Stimulated activated CD8-positive, alpha-beta memory T cell treated with anti-CD3 and anti-CD28 coated beads, Interleukin-7, amount 100 ng/mL, for 4 hours (primary cell): ENCODE data around the gene STRBP.
"Not testable (repeated sequence)": the region's sequence is repeated elsewhere in the genome, so short reads cannot be mapped to it uniquely, and the experiment has no call there.

ENCODE experiments used
- DNase-seq, 2 donors: peaks; one replicate each; pipeline ENCODE4 v3.0.0-alpha.2; 2020; ENCODE audit warnings: low read depth in 2 of 2

The STRBP gene

DNA sequence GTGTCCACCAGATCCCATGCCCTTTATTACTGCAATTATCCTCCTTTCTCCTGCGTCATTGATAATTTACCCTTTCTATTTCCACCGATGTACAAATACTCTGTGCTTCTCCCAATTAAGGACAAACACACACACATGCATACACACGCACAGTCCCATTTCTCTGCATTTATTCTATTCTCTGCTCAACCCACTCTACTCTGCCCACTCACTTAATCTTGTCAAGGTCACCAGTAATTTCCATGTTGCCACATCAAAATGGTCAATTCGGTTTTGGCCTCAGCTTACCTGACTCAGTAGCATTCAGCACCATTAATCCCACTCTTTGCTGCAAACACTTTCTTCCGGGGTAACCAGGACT lies 14.6 kb upstream of the STRBP start:
- DNase-seq: no peak

DNA sequence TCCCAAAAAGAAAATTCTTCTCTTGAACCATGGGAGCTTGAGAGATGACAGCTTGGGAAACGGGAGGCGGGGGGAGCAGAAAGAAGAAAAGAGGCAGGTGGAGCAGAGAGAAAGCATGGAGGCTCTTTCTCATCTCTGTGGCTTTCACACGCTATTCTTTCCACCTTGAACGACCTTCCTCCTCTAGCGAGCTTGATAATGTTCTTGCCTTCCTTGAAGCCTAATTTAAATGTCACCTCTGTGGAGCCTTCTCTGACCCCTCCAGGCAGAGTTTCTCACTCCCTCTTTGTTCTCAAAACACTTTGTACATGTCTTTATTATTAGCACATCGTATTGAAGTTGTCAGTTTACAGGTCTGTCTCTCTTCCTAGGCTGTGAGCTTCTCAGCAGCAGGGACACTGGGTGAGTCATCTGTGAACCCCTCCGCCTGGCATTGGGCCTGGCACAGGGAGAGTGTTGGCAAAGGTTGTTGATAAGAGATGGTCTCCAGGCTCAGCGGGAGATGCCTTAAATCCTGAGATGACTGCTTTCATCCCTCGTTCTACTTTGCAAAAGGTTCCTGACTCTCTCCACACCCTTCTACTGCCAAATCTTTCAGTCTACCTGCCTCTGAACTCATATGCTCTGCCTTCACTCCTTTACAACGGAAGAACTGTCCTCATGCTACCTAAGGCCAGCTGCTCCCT lies 14.1 kb upstream of the STRBP start:
- no peak for DNase-seq

DNA sequence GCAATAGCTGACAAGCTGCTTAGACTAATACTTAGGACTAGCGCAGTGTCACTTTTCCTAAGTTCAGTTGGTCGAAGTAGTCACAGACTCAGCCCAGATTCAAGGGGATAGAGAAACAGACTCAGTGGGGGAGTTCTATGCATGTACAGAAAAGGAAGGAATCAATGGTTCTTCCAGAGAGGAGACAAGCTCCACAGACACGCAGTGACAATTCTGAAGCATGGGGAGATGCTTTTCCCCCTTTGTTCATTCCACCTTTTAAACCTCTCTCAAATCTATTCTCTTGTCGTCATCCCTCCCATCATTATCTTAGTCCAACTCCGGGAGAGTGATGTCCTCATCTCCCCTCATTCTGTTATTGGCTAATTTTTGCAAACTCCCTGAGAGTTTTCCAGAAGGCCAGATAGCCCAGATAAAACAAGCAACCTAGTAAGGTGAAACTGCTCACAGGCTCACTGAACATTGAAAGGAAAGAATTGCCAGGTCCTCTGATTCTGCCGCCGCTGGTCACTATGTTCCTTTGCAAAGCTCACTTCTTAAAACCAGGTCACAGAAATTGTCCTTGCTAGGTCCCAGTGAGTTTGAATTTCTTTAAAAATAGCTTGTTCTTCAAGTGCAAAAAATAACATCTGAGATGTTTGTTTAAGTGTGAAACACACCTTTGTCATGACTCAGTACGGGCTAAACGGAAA lies 13.4 kb upstream of the STRBP start:
- no peak for DNase-seq

DNA sequence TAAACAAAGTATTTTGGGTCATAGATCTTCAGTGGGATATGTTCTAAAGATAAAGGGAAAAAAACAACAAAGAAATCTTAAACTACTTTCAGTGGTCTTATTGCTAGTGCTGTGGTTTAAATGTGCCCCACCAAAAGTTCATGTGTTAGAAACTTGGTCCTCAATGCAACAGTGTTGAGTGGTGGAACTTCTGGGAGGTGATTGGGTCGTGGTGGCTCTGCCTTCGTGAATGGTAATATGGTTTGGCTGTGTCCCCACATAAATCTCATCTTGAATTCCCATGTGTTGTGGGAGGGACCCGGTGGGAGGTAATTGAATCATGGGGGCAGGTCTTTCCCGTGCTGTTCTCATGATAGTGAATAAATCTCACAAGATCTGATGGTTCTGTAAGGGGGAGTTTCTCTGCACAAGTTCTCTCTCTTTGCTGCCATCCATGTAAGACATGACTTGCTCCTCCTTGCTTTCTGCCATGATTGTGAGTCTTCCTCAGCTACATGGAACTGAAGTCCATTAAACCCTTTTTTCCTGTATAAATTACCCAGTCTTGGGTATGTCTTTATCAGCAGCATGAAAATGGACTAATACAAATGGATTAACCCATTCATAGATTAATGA lies 10.6 kb upstream of the STRBP start:
- not testable (repeated sequence) for DNase-seq

DNA sequence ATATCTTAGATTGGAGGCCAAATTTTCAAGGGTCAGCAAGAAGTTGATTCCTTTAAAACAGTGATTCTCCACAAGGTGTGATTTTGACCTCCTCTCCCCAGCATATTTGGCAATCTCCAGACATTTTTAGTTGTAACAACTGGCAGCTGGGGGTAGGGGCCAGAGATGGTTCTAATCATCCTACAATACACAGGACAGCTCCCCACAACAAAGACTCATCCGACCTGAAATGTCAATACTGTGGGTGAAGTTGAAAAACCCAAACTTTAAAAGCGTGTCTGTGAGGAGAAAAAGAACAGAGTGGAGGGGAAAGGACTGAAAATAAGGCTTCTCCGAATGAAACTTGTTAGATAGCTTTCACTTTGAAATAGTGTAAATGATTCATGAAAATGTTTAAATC lies 10.0 kb upstream of the STRBP start:
- no peak for DNase-seq

DNA sequence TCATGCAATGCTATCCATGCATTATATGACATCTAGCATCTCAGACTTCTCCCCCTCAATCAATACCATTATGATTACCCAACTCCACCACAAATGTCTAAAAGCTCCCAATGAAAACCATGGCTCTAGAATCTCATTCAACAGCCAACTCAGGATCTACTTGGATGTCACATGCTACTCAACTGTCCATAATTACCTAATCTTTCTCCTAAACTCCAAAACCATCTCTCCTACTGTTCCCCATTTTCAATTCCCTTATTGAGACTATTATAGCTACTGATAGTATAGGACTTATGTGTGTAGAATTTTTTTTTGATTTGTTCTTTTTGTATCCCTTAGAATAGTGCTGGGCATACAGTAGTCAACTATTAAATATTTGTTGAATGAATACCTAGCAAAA lies 8.2 kb upstream of the STRBP start:
- DNase-seq: no peak

DNA sequence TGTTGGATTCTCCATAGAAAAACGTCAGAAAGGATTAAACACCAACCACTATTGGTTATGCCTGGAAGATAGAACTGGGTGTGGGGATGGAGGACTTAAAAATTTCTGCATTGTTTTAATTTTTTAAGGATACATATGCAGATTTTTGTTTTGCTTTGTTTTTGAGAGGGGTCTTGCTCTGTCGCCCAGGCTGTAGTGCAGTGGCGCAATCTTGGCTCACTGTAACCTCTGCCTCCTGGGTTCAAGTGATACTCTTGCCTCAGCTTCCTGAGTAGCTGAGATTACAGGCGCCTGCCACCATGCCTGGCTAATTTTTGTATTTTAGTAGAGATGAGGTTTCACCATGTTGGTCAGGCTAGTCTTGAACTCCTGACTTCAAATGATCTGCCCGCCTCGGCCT lies 2.7 kb upstream of the STRBP start:
- DNase-seq: not testable (repeated sequence)

DNA sequence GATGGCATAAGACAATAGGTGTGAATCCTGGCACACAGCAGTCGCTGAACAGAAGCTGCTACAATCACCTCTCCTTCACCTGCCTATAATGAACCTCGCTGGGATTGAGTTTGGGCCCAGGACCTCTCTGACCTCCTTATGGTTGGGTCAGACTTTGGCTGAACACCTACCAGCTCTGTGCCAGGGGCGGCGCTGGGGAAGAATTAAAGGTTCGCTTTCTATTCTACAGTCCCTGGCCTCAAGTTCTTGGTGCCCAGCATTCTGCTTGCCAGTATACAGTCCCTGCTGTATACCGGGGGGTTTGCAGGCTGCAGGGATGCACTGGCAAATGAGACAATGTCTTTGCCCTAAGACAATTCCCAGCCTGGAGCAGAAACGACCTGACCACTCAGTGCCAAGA lies 895 bp upstream of the STRBP start:
- DNase-seq: no peak

DNA sequence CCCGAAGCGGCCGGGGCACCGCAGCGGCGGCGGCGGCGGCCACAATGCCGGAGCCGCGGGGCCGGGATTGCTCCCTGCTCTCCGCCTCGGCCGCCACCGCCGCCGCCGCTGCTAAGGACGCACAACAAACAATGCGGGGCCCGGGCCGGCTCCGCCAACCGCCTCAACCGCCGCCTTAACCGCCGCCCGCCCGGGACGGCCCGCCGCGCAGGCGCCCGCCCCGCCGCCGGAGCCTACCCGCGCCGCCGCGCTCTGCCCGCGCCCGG lies 254 bp downstream of the STRBP start:
- no peak for DNase-seq

DNA sequence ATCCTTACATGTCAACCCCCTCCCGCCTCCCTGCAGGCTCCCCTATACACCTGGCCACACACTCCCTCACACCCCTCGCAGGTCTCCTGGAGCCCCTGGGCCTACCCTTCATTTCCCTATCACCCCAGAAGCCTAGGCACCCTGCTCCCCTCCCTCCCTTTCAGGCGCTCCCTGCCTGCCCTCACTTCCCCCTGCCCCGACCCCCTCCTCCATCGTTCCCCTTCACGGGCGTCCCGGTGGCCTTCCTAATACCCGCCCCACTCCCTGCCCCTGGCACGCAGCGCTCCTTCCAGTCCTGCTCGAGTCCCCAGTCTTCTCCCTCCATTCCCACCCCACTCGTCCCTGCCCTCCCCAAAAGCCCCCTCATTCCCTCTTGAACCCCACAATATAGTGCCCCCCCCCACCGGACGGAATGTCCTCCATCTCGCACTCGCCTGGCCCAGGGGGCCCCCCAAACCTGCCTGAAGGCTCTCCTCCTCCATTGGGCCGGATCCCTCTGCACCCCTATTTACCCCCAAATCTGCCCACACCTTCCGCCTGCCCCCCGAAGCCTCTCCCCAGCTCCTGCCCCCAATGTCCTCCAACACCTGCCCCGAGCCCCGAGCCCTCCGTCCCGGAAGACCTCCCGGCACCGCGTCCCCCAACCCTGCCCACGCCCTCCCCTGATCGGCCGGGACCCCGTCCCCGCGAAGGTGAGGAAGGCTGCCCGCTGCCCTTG lies 746 bp downstream of the STRBP start:
- no peak for DNase-seq

DNA sequence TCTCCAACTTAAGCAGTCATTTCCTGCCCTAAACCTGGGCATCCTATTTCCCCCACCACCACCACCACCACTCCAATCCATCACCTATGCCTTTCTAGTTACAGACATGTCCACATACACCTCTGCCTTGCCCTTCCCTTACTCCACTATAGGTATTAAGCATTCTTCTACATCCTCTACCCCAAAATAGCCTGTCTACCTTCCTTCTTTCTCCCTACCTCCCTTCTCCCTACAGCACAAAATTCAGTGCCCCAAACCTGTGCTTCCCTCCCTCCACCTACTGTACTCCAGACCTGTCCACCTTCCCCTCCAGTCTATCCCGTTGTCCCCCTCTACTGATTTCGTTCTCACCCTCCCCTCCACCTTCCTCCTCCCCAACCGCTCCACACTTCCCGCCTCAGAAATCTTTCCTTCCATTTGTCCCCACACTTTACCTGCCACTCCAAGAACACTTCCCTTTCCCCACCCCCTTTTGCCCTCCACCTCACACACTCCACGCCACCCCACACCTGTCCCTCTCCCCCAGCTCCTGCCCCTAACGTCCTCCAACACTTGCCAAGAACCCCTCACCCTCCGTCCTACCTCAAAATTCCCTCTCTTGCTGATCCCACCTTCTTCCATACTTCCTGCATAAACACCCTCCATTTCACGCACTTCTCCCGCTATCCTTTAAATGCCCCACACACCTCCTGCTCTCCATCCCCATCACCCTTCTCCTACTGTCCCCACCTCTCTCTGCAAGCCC lies 1.6 kb downstream of the STRBP start:
- no peak for DNase-seq

DNA sequence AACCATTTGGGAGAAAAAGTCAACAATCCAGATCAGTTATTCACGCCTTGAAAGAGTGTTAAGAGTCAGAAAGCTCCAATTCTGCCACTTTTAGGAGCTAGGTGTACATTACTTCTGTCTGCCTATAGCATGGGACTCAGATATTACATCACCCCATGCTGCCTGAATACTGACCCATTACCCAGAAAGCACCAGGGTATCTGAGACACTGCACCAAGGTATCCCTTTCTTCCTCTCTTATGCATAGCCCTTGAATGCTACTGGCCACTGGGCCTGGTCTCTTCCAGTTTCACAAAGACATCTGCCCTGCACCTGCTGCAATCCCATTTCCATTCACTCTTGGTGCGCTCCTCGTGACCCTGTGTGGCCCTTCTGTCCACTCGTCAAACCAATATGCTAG lies 2.6 kb downstream of the STRBP start:
- DNase-seq: no peak

DNA sequence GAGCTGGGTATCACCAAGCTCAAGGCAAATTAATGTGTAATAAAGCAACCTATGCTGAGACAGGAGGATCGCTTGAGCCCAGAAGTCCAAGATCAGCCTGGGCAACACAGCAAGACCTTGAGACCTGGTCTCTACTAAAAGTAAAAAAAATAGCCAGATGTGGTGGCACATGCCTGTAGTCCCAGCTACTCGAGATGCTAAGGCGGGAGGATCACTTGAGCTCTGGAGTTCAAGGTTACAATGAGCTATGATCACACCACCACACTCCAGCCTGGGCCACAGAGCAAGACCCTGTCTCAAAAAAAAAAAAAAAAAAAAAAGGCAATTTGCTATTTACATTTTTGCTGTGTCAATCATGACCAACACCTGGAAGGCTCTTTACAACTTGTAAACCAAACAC lies 5.2 kb downstream of the STRBP start:
- DNase-seq: no peak

DNA sequence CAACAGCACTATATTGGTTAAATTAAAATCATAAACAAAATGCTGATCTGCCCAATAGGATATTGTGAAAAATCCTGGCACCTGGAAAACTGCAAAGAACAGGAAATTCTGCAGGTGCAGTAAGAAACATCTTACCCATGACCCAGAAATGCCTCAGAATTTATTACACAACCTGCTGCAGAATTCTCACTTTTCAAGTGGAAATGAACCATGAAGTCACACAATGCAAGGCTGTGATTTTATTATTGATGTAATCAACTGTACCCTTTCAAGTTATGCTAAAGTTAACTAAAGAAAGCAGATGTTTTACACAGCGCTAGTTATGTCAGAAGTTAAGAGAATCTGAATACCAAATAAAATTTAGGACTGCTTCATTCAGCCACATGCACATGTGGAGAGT lies 6.0 kb downstream of the STRBP start:
- no peak for DNase-seq

DNA sequence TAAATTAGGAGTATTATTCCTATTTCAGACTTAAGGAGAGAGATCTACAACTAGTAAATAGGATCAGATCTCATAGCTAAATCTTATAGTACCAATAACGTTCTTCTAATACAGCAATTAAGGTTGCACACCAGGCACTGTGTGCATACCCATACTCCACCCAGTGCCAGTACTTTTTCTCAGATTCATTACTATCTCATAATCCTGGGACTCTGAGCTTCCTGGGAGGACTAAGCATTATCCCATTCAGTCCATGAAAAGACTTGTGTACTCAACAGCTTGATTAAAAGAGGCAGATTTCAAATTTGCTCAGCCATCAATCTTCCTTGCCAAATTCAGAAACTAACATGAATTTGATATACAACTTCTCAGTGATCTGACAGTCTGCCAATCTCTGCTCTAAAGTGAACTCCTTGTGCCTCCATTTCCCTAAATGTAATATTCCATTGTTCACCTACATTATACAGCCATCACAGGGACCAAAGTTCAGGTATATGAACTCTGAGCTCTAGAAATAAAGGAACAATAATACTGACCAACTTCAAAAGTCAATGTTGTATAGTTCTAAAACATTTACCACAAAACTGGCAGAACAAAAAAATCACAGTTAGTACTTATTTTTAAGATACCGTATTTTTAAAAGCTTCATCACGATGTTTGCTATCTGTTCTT lies 7.2 kb downstream of the STRBP start:
- no peak for DNase-seq

DNA sequence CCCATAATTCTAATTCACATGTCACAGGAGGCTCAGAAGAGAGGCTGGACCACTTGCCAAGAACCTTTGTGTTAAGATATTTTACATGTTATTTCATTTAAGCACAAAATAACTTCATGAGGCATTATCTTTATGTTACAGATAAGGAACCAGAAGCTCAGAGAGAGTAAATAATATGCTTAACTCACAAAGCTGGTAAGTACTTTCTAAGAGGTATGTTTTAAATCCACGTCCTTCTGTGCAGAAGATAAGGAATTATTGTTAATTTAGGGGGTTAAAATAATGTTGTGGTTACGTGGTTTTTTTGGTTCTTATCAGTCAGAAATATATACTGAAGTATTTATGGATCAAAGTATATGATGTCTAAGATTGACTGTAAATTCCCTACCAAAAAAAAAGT lies 8.0 kb downstream of the STRBP start:
- no peak for DNase-seq

DNA sequence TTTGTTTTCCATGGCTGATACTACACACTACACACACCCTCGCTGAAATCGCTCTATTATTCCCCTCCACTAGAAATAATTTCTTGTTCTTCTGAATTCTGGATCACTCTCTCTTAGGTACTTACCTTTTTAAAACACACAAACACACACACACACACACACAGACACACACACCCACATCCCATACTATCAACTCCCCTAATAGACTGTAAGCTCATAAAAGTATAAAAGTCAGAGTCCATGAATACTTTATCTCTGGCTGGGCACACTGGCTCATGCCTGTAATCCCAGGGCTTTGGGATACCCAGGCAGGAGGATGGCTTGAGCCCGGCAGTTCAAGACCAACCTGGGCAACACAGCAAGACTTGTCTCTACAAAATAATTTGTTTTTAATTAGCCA lies 11.1 kb downstream of the STRBP start:
- no peak for DNase-seq

DNA sequence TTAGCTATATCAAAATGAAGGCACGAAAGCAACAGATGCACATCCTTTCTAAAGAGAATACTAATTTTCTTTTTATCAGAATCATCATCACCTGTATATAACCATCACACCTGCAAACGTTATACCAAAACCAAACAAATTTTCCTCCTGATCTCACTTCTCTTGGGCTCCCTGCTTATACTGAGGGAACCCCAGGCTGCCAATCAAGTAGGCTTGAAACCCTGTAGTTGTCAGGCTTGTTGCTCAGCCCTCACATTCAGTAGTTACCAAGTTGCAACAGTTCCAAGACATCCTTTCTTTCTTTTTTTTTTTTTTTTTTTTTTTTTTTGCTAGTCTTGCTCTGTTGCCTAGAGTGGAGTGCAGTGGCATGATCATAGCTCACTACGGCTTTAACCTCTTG lies 12.7 kb downstream of the STRBP start:
- no peak for DNase-seq

DNA sequence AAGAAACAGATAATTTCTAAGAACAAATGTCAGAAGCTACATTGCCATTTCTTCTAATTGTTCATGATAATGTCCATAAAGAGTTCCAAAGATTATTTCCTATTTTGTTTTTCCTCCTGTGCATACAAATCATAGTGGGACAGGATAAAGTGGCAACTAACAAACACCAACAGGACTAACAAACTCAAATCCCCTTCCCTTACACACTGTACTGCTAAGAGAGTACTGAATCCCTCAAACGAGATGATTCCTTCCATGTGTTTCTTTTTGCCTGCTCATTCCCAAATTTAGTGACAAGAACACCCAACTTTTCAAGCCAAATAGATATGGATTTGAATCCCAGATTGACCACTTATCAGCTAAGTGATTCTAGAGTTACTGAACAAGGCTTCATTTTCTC lies 15.2 kb downstream of the STRBP start:
- no peak for DNase-seq

DNA sequence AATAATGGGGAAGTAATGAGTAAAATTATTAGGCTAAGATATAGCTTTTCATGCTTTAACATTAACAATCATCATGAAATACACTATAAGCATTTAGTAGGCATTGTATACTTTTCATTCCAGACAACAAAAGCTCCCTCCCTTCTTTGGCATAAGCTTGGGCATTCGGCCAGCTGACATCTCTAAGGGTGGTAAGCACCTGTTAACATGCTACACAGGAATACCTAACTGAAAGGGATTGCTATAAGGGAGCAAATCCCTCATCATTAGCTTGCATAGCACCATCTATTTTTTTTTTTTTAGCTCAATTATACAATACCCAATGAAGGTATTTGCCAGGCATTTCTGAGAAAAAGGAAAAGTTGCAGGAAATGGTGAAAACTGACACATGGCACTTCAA lies 16.6 kb downstream of the STRBP start:
- no peak for DNase-seq

DNA sequence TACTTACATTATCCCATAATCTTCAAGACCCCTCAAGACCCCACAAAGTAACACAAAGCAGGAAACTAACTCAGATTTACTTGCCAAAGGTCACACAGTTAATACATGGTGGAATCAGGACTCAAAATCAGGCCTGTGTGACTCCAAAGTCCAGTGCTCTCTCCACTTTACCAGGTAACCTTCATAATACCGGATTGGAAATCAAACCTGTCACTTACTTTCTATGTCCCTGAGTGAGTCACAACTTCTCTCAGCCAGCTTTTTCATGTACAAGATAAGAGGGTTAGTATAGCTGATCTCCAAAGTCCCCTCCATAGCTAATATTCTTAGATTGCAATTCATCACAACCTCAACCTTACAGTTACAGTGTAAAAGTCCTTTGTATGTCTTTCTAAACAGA lies 17.1 kb downstream of the STRBP start:
- no peak for DNase-seq

DNA sequence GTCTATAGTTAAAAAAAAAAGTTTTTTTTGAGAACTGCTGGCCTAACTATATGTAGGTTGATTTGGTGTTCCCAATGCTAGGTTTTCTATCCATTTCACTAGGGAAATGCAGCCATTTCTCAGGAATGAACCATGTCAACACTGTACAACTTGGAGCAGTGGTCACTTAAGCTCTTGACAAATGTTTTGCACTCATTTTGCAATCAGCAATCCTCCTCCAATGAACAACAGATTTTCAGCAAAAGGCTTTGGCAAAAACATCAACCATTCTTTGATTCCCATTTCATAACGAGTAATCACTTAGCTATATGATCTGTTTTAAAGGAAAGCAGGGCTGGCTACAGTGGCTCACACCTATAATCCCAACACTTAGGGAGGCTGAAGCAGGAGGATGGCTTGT lies 17.9 kb downstream of the STRBP start:
- DNase-seq: no peak
